ENCODE results near the gene ABHD17A. TPM values are rescaled to one million over a fixed set of nuclear protein-coding genes. Genes with fewer than 3 reads are reported as not detected.

The ABHD17A gene
- total and polyA plus RNA-seq, 8 donors: 25.7 to 177 (median 74.2) TPM

- 76 to 86% (median 83%) methylated on average over 14 to 23 of the region's 23 CpGs for WGBS, 5 donors
- Histone ChIP-seq H3K4me3 (no peak overlapping the region), H3K9me3 (no peaks in the 10 kb centered on the region), H3K36me3 (peaks cover 30 to 67% (median 56%) of the 10 kb centered on the region in 4 donors), H3K4me1 (peaks cover 11 to 31% (median 27%) of the 10 kb centered on the region in 4 donors), H3K27me3 (no peaks in the 10 kb centered on the region), H3K27ac (no peak overlapping the region)
- TF ChIP-seq EP300 (IDR thresholded peaks at IDR 0.05): no peak
- no peak for TF ChIP-seq POLR2A (IDR thresholded peaks at IDR 0.05)
- TF ChIP-seq POLR2AphosphoS5 (IDR thresholded peaks at IDR 0.05): no peak
- TF ChIP-seq CTCF (IDR thresholded peaks at IDR 0.05): no peak
- no peak for DNase-seq
- intact Hi-C loops (cut with DNase I; ENCODE audit: low total_unique reads): no loop called here
These were observed 28.7 kb upstream of the ABHD17A start for GRCh38 chr19:1913781-1914577.

GRCh38 chr19:1912760-1913505, 27.6 kb upstream of the ABHD17A start:
- intact Hi-C loops (cut with DNase I; ENCODE audit: low total_unique reads): no loop called here
- Histone ChIP-seq H3K9me3 (no peaks in the 10 kb centered on the region), H3K4me1 (peaks cover 17 to 42% (median 37%) of the 10 kb centered on the region in 4 donors), H3K4me3 (no peak overlapping the region), H3K27me3 (no peaks in the 10 kb centered on the region), H3K27ac (no peak overlapping the region), H3K36me3 (peaks cover 22 to 62% (median 46%) of the 10 kb centered on the region in 4 donors)
- no peak for DNase-seq
- TF ChIP-seq POLR2A (IDR thresholded peaks at IDR 0.05) (no peak), EP300 (IDR thresholded peaks at IDR 0.05) (no peak), CTCF (IDR thresholded peaks at IDR 0.05) (no peak), POLR2AphosphoS5 (IDR thresholded peaks at IDR 0.05) (no peak)
- WGBS, 5 donors: 97 to 98% (median 97%) methylated on average over 63 to 77 of the region's 77 CpGs

GRCh38 chr19:1911995-1912394, 26.7 kb upstream of the ABHD17A start:
- Histone ChIP-seq H3K27ac (peak overlapping the region in 4 of 5 donors; percentile 50 to 57 (median 52)), H3K9me3 (no peaks in the 10 kb centered on the region), H3K36me3 (peaks cover 20 to 54% (median 38%) of the 10 kb centered on the region in 4 donors), H3K27me3 (no peaks in the 10 kb centered on the region), H3K4me1 (peaks cover 17 to 51% (median 46%) of the 10 kb centered on the region in 4 donors), H3K4me3 (no peak overlapping the region)
- intact Hi-C loops (cut with DNase I; ENCODE audit: low total_unique reads): no loop called here
- peak; percentile 82 to 87 for DNase-seq
- TF ChIP-seq CTCF (IDR thresholded peaks at IDR 0.05) (no peak), POLR2AphosphoS5 (IDR thresholded peaks at IDR 0.05) (peak in 2 of 3 donors; percentile 59 to 71)
- WGBS, 5 donors: 29 to 84% (median 46%) methylated on average over 7 to 37 of the region's 37 CpGs

GRCh38 chr19:1911098-1911497, 25.8 kb upstream of the ABHD17A start:
- Histone ChIP-seq H3K36me3 (peaks cover 20 to 46% (median 36%) of the 10 kb centered on the region in 4 donors), H3K9me3 (no peaks in the 10 kb centered on the region), H3K27ac (no peak overlapping the region), H3K4me1 (peaks cover 26 to 60% (median 55%) of the 10 kb centered on the region in 4 donors), H3K4me3 (no peak overlapping the region), H3K27me3 (no peaks in the 10 kb centered on the region)
- 81 to 94% (median 92%) methylated on average over 13 of the region's 13 CpGs for WGBS, 5 donors
- intact Hi-C loops (cut with DNase I; ENCODE audit: low total_unique reads): no loop called here
- no peak for DNase-seq
- TF ChIP-seq POLR2A (IDR thresholded peaks at IDR 0.05): no peak
- TF ChIP-seq EP300 (IDR thresholded peaks at IDR 0.05): no peak
- TF ChIP-seq CTCF (IDR thresholded peaks at IDR 0.05): no peak
- no peak for TF ChIP-seq POLR2AphosphoS5 (IDR thresholded peaks at IDR 0.05)
